ENCODE measurements around the gene TNNI3. TPM values are rescaled to one million over a fixed set of nuclear protein-coding genes. Genes with fewer than 3 reads are reported as not detected.

TNNI3 gene
- total and polyA plus RNA-seq, 9 of the 15 experiments (the other 6 are each of a cell fraction or from before 2014, with no cell fraction given) = 4.7 to 158 (median 42.0) TPM

GRCh38 chr19:55166530-55167268, 9.2 kb upstream of the TNNI3 start, which contains the start of gene DNAAF3 (continued):
- TF ChIP-seq E2F8 (IDR thresholded peaks at IDR 0.05; ENCODE audit: low read depth, partially characterized antibody) (no peak), TRIM25 (IDR thresholded peaks at IDR 0.05; ENCODE audit: borderline replicate concordance) (no peak), ZNF512 (tag; IDR thresholded peaks at IDR 0.05) (no peak), BRF2 (IDR thresholded peaks at IDR 0.05; ENCODE audit: borderline replicate concordance, insufficient read depth, insufficient read length) (no peak), ZNF398 (CRISPR knock-in tag; IDR thresholded peaks at IDR 0.05) (no peak), TGIF2 (CRISPR knock-in tag; IDR thresholded peaks at IDR 0.05) (no peak), TSC22D4 (tag; IDR thresholded peaks at IDR 0.05) (no peak), HSF4 (CRISPR knock-in tag; IDR thresholded peaks at IDR 0.05; ENCODE audit: borderline replicate concordance) (no peak), IRF2 (CRISPR knock-in tag; IDR thresholded peaks at IDR 0.05) (no peak), GABPB1 (CRISPR knock-in tag; IDR thresholded peaks at IDR 0.05) (no peak), ETV1 (tag; conservative IDR thresholded peaks at IDR 0.05; ENCODE audit: low read depth) (no peak), ESRRB (CRISPR knock-in tag; IDR thresholded peaks at IDR 0.05; ENCODE audit: borderline replicate concordance) (no peak), MCM2 (IDR thresholded peaks at IDR 0.05; ENCODE audit: low read depth) (no peak), PCBP2 (IDR thresholded peaks at IDR 0.05; ENCODE audit: low read depth, low read length, poor library complexity, severe bottlenecking) (no peak), KAT8 (IDR thresholded peaks at IDR 0.05; ENCODE audit: low read depth) (no peak)
